ENCODE data around the gene CNTNAP2. TPM values are rescaled to one million over a fixed set of nuclear protein-coding genes. Genes with fewer than 3 reads are reported as not detected.

CNTNAP2 gene
- total RNA-seq, 2 experiments from 2014 or later, result not detected

GRCh38 chr7:148380596-148381419 is 2264.2 kb downstream of the CNTNAP2 start:
- no peaks in the 10 kb centered on the region for H3K9me3 Mint-ChIP-seq
- no peak for ATAC-seq (ENCODE audit: poor library complexity)
- no peak overlapping the region for H3K4me3 Mint-ChIP-seq
- H3K27ac Mint-ChIP-seq, result no peak overlapping the region
- peaks cover 0 to 4% of the 10 kb centered on the region in 2 experiments for H3K9me3 ChIP-seq (ENCODE audit: control insufficient read depth in 1 of 2, insufficient read depth in 1 of 2, low read length in 2 of 2)
- no peak for DNase-seq
- no peak overlapping the region for H3K27ac ChIP-seq (ENCODE audit: low read depth in 1 of 2, low read length in 2 of 2)
- H3K4me1 Mint-ChIP-seq (ENCODE audit: low read depth), result no peaks in the 10 kb centered on the region
- ChIA-PET CTCF (no interaction called here), POLR2A (no interaction called here)
- no peaks in the 10 kb centered on the region for H3K36me3 Mint-ChIP-seq (ENCODE audit: low read depth)
- no peak overlapping the region for H3K4me3 ChIP-seq (ENCODE audit: low read length)
- H3K27me3 Mint-ChIP-seq, result peaks cover 10% of the 10 kb centered on the region
- H3K4me1 ChIP-seq (ENCODE audit: insufficient read depth, low read length), result no peaks in the 10 kb centered on the region
- intact Hi-C loops (cut with DNase I, micrococcal nuclease), result no loop called here
- H3K36me3 ChIP-seq (ENCODE audit: insufficient read depth, low read length), result no peaks in the 10 kb centered on the region
- H3K27me3 ChIP-seq (ENCODE audit: control insufficient read depth in 1 of 2, insufficient read depth in 2 of 2, low read length in 2 of 2), result no peaks in the 10 kb centered on the region
- no peak for TF ChIP-seq CTCF (IDR thresholded peaks at IDR 0.05)

GRCh38 chr7:148382596-148382995 is 2266.0 kb downstream of the CNTNAP2 start:
- no peak overlapping the region for H3K27ac ChIP-seq (ENCODE audit: low read depth in 1 of 2, low read length in 2 of 2)
- no peak overlapping the region for H3K4me3 ChIP-seq (ENCODE audit: low read length)
- no peak for TF ChIP-seq CTCF (IDR thresholded peaks at IDR 0.05)
- CTCF ChIA-PET, result no interaction called here
- peaks cover 0 to 4% of the 10 kb centered on the region in 2 experiments for H3K9me3 ChIP-seq (ENCODE audit: control insufficient read depth in 1 of 2, insufficient read depth in 1 of 2, low read length in 2 of 2)
- no peaks in the 10 kb centered on the region for H3K36me3 ChIP-seq (ENCODE audit: insufficient read depth, low read length)
- POLR2A ChIA-PET, result no interaction called here
- Mint-ChIP-seq H3K36me3 (ENCODE audit: low read depth) (no peaks in the 10 kb centered on the region), H3K4me1 (ENCODE audit: low read depth) (no peaks in the 10 kb centered on the region), H3K27ac (no peak overlapping the region), H3K9me3 (no peaks in the 10 kb centered on the region), H3K4me3 (no peak overlapping the region), H3K27me3 (peaks cover 10% of the 10 kb centered on the region)
- no peaks in the 10 kb centered on the region for H3K4me1 ChIP-seq (ENCODE audit: insufficient read depth, low read length)
- no peak for ATAC-seq (ENCODE audit: poor library complexity)
- intact Hi-C loops (cut with DNase I, micrococcal nuclease), result no loop called here
- no peak for DNase-seq
- H3K27me3 ChIP-seq (ENCODE audit: control insufficient read depth in 1 of 2, insufficient read depth in 2 of 2, low read length in 2 of 2), result no peaks in the 10 kb centered on the region

- H3K4me3 ChIP-seq (ENCODE audit: low read length), result no peak overlapping the region
- no peak for TF ChIP-seq CTCF (IDR thresholded peaks at IDR 0.05)
- H3K27ac ChIP-seq (ENCODE audit: low read depth in 1 of 2, low read length in 2 of 2), result no peak overlapping the region
- no peaks in the 10 kb centered on the region for H3K36me3 ChIP-seq (ENCODE audit: insufficient read depth, low read length)
- Mint-ChIP-seq H3K27ac (no peak overlapping the region), H3K36me3 (ENCODE audit: low read depth) (no peaks in the 10 kb centered on the region), H3K4me1 (ENCODE audit: low read depth) (no peaks in the 10 kb centered on the region), H3K4me3 (no peak overlapping the region), H3K27me3 (peaks cover 10% of the 10 kb centered on the region), H3K9me3 (no peaks in the 10 kb centered on the region)
- CTCF ChIA-PET, result interaction anchor here (0.9 kb wide), 1 partner anchor 9 kb away, joined by 3 read pairs; no protein-coding TSS in a partner anchor
- ATAC-seq (ENCODE audit: poor library complexity) (no peak), DNase-seq (no peak)
- peaks cover 0 to 4% of the 10 kb centered on the region in 2 experiments for H3K9me3 ChIP-seq (ENCODE audit: control insufficient read depth in 1 of 2, insufficient read depth in 1 of 2, low read length in 2 of 2)
- POLR2A ChIA-PET, result no interaction called here
- H3K4me1 ChIP-seq (ENCODE audit: insufficient read depth, low read length), result no peaks in the 10 kb centered on the region
- intact Hi-C loops (cut with DNase I, micrococcal nuclease), result no loop called here
- no peaks in the 10 kb centered on the region for H3K27me3 ChIP-seq (ENCODE audit: control insufficient read depth in 1 of 2, insufficient read depth in 2 of 2, low read length in 2 of 2)
These were observed 2267.1 kb downstream of the CNTNAP2 start for GRCh38 chr7:148383651-148384050.

Measured in CD4-positive, alpha-beta T cell (primary cell).